GM18868 (cell line): ENCODE data around the gene NOL4L.

Experiments used
- ATAC-seq: cut with Tn5 transposase; IDR thresholded peaks from one replicate; pipeline ENCODE4 v1.9.1; 2021; ENCODE audit warnings: mild to moderate bottlenecking, moderate library complexity; ENCODE audit not compliant: unreplicated experiment

Gene NOL4L

DNA sequence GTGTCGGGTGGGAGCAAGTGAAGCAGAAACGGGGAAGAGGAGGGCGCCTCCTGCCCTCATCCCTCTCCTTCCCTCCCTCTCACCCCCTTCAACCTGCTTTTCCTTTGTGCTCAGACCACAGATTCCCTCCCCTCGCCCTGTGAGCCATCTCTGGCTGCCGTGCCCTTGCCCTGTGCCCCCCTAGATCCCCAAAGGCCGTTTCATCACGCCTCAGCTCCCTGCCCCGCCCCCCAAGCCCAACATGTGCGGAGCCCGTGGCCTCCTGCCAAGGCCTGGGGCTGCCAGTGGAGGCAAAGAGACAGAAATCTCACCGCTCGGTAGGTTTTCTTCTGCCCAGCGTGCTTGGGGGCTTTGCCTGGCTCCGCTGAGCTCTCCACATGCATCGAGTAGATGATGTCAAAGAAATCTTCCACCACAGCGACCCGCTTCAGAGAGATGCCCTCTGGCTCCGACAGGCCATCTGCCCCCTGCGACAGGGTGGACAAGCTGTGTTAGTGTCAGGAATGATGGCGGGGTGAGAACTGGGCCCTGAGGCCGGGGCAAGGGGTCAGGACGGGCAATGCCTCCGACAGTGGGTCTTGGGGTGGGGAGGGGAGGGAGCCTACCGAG, 57.6 kb downstream of the NOL4L start:
- no peak for ATAC-seq

DNA sequence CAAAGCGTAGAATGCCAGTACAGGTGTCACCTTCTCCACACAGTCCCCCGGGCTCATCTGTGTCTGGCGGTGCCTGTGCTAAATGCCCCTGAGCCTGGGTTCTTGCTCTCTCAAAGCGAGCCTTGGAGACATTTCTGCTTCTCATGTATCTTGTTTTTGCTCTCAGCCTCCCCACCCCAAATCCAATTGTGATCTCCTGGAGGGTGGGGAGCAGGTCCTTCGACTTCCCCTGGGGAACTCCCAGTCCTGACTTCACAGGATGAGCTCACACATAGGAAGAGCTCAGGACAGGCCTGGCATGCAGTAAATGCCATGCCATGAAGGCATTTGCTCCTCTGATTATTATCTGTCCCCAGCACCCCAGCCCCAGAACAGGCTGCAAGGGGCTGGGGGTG, 58.1 kb downstream of the NOL4L start:
- ATAC-seq, result peak; percentile 15

- ATAC-seq, result peak; percentile 13
Observed at GRCh38 chr20:32526541-32526940, 58.6 kb downstream of the NOL4L start.

- ATAC-seq, result peak; percentile 33
Observed at GRCh38 chr20:32526125-32526524, 59.0 kb downstream of the NOL4L start.

GRCh38 chr20:32524829-32525501, 60.2 kb downstream of the NOL4L start:
- no peak for ATAC-seq

DNA sequence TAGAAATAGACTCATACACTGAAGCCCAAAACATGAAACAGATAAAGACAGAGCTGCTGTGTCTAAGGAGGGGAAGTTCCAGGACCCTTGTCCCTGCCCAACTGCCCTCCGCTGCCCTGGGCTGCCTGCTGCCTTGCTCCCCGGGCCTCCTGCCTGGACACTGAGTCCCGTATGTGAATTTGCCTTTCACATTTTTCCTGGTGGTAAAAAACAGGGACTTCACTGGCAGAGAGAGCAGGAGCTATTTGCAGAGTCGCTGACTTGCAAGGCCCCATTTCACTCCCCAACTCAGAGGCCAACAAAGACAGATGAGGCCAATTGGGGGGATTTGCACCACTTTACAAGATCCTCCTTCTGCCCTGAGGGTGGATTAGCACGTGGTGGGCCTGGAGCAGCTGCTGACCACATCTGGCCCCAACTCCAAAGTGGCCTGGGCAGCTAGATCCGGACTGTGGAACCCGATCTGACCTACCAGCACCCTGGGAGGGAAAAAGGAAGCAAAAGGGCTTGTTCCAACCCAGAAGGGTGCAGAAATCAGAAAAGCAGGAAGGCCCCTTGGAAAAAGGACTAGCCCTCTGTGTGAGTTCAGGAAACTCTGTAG, 61.4 kb downstream of the NOL4L start:
- no peak for ATAC-seq

DNA sequence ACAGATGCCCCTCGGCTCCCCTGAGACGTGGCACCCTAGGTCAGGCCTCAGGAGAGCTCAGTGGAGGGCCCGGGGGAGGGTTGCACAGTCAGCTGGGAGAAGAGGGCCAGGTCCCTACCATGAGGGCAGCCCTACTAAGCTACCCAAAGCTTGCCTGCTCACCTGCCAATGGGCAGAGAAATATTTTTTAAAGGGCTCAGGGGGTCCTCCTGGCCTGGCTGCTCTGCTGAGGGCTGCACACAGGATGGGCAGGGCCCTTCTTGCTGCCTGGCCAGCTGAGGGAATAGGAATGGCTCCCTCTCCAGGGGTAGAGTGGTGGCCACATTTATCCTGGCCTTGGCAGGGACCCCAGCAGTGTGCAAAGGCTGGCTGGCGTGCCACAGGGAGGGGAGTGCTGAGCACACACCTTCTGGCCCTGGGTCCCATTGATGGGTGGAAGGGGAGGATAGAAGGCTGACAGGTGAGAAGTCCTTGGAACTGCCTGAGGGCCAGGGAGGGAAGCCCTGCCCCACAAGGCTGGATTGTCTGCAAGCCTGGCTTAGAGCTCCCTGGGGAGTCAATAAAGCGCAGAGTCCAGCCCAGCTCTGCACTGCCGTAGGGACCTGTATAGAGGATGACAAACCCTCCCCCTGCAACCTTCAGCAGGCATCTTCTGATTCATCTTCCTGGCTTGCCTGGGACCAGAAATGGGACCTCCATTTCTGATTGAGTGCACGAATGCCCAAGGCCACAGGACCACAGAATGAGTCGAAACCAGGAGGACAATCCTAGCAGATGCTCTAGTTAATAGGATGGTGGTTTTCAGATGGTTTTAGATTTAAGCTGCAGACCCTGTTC, 62.1 kb downstream of the NOL4L start:
- ATAC-seq, result no peak

DNA sequence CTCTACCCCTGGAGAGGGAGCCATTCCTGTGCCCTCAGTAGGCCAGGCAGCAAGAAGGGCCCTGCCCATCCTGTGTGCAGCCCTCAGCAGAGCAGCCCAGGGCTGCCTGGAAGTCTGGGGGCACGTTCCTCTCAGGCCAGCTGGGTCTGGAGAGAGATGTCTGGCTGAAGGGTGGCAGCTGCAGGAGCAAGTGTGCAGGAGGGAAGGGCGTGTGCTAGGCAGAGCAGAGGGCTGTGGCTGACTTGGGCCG, 62.7 kb downstream of the NOL4L start:
- ATAC-seq, result no peak

DNA sequence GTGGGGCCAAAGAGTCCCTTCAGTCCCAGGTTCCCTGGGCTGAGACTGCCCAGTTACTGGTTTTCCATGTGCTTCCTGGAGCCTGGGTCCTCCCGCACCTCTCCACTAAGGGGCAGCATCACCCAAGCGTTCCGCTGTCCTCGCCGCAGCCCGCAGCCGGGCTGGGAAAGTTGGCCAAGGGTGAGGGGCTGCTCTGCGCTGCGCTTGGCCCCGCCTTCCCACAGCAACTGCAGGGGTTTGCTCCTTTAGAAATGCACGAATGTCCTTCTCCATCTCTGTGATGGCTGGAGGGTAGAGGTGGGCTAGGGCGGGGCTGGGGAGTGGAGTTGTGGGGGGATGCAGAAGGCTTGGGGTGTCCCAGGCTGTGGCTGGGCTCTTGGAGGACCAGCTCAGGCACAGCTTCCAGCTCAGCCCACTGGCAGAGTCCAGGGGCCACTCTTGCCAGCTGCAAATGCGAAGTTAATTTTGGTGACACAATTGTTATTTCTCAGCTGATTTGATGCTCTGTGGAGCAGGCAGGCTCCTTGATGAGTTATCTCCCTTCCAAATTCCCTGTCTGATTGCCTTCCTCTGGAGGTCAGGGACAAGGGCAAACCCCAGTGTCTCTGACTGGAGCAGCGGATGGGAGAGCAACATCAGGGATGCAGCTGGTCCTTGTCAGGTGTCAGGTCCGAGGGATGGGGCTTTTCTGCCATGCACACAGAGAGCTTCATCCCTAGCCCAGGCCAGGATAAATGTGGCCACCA, 63.2 kb downstream of the NOL4L start:
- no peak for ATAC-seq

DNA sequence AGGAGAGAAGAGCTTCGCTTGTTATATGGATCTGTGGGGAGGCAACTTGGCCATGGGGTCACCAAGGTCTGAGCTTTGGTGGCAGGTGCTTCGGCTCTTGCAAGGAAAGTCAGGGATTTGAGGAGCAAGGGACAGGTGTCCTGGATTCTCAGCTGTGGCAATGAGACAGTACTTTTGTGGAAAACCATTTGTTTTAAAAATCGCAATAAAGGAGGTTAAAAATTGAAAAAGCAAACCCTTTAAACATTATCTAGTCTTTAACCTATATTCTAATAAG, 64.3 kb downstream of the NOL4L start:
- no peak for ATAC-seq

DNA sequence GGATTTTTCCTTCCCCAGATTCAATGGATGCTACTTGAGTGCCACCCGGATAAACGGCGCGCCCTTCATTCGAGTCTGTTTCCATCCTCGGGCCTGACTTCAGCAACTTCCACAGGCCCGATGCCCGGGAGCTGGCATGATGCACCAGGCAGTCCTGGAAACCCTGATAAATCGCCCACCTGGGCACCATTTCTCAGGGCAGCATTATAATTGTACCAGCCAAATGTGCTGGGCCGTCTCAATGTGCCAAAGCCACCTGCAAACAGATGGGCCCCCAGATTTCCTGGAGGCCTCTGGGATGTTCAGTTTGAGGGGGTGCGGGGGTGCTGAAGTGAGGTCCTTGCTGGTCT, 65.8 kb downstream of the NOL4L start:
- no peak for ATAC-seq

- ATAC-seq, result no peak
Observed at GRCh38 chr20:32518593-32519380, 66.3 kb downstream of the NOL4L start.

DNA sequence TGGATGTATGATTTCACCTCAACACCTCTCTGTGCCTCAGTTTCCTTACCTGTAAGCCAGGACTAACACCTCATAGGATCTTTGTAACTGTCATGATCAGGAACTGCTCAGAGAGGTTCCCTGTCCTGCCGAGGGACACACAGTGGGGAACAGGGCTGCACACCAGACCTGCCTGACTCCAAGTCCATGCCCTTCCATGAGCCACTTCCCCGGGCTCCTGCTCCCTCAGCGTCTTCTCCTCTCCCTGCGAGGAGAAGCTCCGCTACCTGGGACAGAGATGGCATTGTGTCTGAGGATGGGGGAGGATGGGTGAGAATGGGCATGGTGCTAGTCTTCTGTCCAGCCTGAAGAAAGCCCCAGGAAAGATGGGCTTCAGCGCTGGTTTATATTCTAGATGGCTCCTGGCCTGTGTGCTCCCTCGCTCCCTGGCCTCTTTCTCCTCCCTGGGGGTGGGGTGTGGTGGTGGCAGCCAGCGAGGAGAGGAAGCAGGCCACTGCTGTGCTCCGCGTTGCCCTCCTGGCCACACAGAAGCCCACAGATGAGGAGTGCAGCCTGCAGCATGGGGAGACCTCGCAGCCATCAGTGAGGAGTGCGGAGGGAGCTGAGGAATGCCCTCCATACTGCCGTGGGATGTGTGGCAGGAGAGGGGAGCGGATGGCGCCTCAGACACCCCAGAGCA, 67.1 kb downstream of the NOL4L start:
- no peak for ATAC-seq

- ATAC-seq, result no peak
Observed at GRCh38 chr20:32517518-32517873, 67.6 kb downstream of the NOL4L start.

DNA sequence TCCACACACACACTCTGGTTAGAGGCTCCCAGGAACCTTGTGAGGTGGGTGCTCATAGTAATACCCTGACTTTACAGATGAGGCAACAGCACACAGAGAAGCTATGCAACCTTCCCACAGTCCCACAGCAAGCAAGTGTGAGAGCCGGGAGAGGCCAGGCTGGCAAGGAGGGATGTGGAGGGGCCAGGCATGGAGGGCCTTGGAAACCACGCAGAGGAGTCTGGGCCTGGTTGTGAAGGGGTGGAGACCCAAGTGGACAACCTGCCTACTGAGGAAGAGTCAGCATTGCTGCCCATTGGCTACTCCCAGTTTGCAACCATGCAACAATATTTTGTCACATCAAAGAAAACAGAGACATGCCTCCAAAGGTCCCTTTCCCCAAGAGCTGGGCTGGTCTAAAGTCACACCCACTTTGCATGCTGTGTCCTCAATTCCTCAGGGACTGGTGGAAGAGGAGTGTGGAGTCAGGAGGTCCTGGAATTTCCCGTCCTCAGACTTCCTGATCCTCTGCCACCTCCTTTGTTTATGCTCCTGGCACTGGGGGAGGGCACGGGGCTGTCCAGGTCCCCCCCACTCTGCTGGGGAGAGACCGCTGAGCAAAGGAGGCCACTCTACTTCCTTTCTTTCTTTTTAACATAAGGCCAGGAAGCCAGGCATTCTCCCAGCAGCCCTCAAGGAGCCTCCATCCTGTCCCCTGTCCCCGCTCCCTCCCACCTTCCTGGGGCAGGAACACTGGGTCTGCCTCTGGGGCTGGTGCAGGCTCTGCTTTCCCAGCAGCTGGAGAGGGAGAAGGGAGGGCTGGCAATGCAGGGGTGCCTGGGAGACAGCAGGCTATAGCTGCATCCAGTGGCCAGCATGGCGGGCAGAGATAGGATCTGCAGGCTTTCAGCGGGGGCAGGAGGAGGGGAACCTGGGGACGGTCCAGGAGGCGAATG, 68.3 kb downstream of the NOL4L start:
- no peak for ATAC-seq

DNA sequence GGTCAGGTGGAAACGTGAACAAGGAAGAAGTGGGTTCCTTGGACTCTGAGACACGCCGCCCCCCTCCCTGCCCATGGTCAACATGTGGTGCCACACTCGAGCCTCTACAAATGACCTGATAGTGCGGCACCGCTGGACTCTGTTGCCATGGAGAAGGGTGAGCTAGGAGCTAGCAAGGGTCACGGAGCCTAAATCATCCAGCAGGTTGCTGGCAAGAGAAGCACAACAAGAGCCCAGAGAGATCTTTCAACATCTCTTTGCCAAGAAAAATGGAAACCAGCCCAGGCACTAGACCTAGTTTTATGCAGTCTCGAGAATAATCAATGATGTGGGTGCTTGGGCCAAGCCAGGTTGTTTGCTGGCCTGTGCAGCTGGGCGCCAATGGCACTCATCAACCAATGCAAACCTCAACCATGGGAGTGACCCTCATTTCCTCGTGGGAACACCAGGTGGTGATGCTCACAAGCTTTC, 69.5 kb downstream of the NOL4L start:
- ATAC-seq, result no peak

DNA sequence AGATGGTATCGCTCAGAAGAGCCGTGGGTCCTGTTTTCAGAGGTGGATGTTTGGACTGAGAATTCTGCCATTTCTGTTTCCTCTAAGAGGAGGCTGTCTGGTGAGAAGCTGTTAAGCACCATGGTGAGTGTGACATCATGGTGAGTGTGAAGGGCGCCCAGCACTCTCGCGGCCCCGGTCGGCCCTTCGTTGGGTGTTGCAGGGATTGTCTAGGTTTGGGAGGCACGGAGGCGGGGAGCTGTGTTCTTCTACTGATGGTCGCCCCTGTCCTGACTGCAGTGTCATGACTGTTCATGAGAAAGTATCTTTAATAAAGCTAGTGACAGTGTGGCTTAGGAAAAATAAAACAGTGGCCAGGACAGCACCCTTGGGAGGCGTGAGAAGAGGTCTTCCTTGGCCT, 70.4 kb downstream of the NOL4L start:
- ATAC-seq, result no peak

GRCh38 chr20:32513031-32513866, 71.9 kb downstream of the NOL4L start:
- ATAC-seq, result no peak
